Stomach (tissue), 4 donors: Measurements from ENCODE around the gene C10orf90.

Experiments
- CTCF ChIP-seq, 7 experiments: fragments of 450-650 bp in 4 of 7; fragments of 200-600 bp in 3 of 7; sonication (generic) in 3 of 7; IDR thresholded peaks; one replicate each; pipeline ENCODE4 v1.5.1; 2016 to 2019; ENCODE audit warnings: antibody characterized with exemption in 7 of 7, control low read depth in 2 of 7, mild to moderate bottlenecking in 1 of 7
- EP300 ChIP-seq: sonication (generic); formaldehyde crosslinking; IDR thresholded peaks from one replicate; pipeline ENCODE4 v1.6.1; 2017; ENCODE audit warnings: antibody characterized with exemption
- POLR2A ChIP-seq, 4 donors: fragments of 450-650 bp; IDR thresholded peaks; one replicate each; pipeline ENCODE4 v1.6.1; 2016; ENCODE audit warnings: antibody characterized with exemption in 4 of 4, control low read depth in 2 of 4, mild to moderate bottlenecking in 1 of 4, moderate library complexity in 1 of 4
- POLR2AphosphoS5 ChIP-seq, 3 donors: sonication (generic); formaldehyde crosslinking; IDR thresholded peaks; one replicate each; pipeline ENCODE4 v1.6.1; 2016; ENCODE audit warnings: antibody characterized with exemption in 3 of 3

- no peak for TF ChIP-seq EP300
- no peak for TF ChIP-seq CTCF (IDR thresholded peaks at IDR 0.05)
- no peak for TF ChIP-seq POLR2AphosphoS5 (IDR thresholded peaks at IDR 0.05)
- TF ChIP-seq POLR2A (IDR thresholded peaks at IDR 0.05), result no peak
Measured at GRCh38 chr10:126501828-126502227, 168.7 kb downstream of the C10orf90 start.
